Stomach smooth muscle (tissue), 2 donors: Measurements from ENCODE around the gene ERFL.

Experiments
- H3K27ac ChIP-seq: one replicate; pipeline ENCODE4 v1.7.0; 2013; ENCODE audit warnings: mild to moderate bottlenecking, low read length, inconsistent platforms
- H3K27me3 ChIP-seq, 2 donors: one replicate each; pipeline ENCODE4 v1.7.0; 2013; ENCODE audit warnings: low read length in 2 of 2; ENCODE audit not compliant: insufficient read depth in 2 of 2, control insufficient read depth in 1 of 2
- H3K36me3 ChIP-seq, 2 donors: one replicate each; pipeline ENCODE4 v1.7.0; 2013; ENCODE audit warnings: low read length in 2 of 2; ENCODE audit not compliant: control insufficient read depth in 2 of 2, insufficient read depth in 2 of 2
- H3K4me1 ChIP-seq: one replicate; pipeline ENCODE4 v1.7.0; 2013; ENCODE audit warnings: low read length; ENCODE audit not compliant: control insufficient read depth, insufficient read depth
- H3K4me3 ChIP-seq, 2 donors: one replicate each; pipeline ENCODE4 v1.7.0; 2013; ENCODE audit warnings: low read length in 2 of 2
- H3K9ac ChIP-seq, 2 donors: one replicate each; pipeline ENCODE4 v1.7.0; 2013; ENCODE audit warnings: low read length in 2 of 2, mild to moderate bottlenecking in 1 of 2
- H3K9me3 ChIP-seq, 2 donors: one replicate each; pipeline ENCODE4 v1.7.0; 2013; ENCODE audit warnings: low read length in 2 of 2; ENCODE audit not compliant: control insufficient read depth in 2 of 2
- donor health status: healthy.
- donor health status: Pancreatic carcinoma.

The ERFL gene

DNA sequence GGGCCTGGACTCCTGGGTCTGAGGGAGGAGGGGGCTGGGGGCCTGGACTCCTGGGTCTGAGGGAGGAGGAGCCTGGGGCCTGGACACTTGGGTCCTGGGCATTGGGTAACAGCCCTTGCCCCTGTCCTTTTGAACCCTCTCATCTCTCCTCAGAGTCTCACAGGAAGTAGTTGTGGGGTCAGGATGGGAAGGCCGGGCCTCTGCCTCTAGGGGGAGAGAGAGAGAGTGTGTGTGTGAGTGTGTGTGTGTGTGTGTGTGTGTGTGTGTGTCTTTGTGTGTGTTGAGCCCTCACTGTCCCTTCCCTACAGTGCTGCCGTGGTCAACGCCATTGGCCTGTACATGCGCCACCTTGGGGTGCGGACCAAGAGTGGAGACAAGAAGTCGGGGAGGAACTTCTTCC, 34.4 kb downstream of the ERFL start:
- no peaks in the 10 kb centered on the region for H3K27me3 ChIP-seq
- H3K4me1 ChIP-seq: no peaks in the 10 kb centered on the region
- no peak overlapping the region for H3K9ac ChIP-seq
- no peaks in the 10 kb centered on the region for H3K9me3 ChIP-seq
- peaks cover 34 to 39% of the 10 kb centered on the region in 2 donors for H3K36me3 ChIP-seq
- H3K27ac ChIP-seq: no peak overlapping the region
- no peak overlapping the region for H3K4me3 ChIP-seq

- Histone ChIP-seq H3K27me3 (no peaks in the 10 kb centered on the region), H3K9me3 (no peaks in the 10 kb centered on the region), H3K27ac (no peak overlapping the region), H3K9ac (no peak overlapping the region), H3K4me1 (no peaks in the 10 kb centered on the region), H3K4me3 (no peak overlapping the region), H3K36me3 (peaks cover 28 to 32% of the 10 kb centered on the region in 2 donors)
These were observed 35.9 kb downstream of the ERFL start for GRCh38 chr19:41892173-41892902.

GRCh38 chr19:41890936-41891335, 37.3 kb downstream of the ERFL start:
- no peak overlapping the region for H3K9ac ChIP-seq
- no peak overlapping the region for H3K27ac ChIP-seq
- peaks cover 5% of the 10 kb centered on the region for H3K4me1 ChIP-seq
- H3K4me3 ChIP-seq: no peak overlapping the region
- H3K36me3 ChIP-seq: peaks cover 26 to 30% of the 10 kb centered on the region in 2 donors
- H3K27me3 ChIP-seq: no peaks in the 10 kb centered on the region
- no peaks in the 10 kb centered on the region for H3K9me3 ChIP-seq

DNA sequence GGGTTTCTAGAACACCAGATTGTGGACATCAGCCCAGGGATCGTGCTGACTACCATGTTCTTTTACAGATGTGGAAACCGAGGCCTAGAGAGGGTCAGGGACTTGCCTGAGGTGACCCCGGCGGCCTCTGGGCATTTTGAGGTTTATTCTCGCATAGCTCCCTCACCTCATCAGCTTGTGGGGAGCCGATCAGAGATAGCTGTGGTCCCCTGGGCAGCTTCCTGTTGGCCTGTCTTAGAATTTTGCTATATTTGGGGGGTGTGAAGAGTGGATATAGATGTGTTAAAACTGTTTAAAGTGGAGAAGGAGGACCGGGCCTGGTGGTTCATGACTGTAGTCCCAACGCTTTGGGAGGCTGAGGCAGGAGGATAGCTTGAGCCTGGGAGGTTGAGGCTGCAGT, 38.4 kb downstream of the ERFL start:
- H3K36me3 ChIP-seq: peaks cover 15 to 22% of the 10 kb centered on the region in 2 donors
- no peaks in the 10 kb centered on the region for H3K9me3 ChIP-seq
- peaks cover 7% of the 10 kb centered on the region for H3K4me1 ChIP-seq
- no peak overlapping the region for H3K4me3 ChIP-seq
- no peak overlapping the region for H3K9ac ChIP-seq
- H3K27me3 ChIP-seq: no peaks in the 10 kb centered on the region
- no peak overlapping the region for H3K27ac ChIP-seq

DNA sequence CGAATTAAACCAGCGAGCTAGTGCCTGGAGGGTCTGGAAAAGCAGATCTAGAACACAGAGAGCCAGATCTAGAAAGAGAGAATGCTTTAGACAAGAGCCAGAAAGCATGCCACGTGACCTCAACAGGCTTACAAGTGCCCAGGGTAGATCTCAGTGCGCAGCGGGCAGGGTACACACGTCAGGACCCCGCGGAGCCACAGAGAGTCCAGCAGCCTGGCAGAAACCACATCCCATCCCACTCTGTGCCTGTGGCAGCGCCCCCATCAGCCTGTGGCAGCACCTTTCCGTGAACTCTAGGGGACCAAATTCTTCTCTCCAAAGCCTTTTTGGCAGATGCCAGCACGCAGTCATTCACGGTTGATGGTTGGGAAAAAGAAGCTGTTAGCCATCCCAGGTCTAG, 39.3 kb downstream of the ERFL start:
- no peak overlapping the region for H3K27ac ChIP-seq
- H3K9me3 ChIP-seq: no peaks in the 10 kb centered on the region
- H3K36me3 ChIP-seq: peaks cover 10 to 17% of the 10 kb centered on the region in 2 donors
- H3K4me3 ChIP-seq: no peak overlapping the region
- H3K9ac ChIP-seq: no peak overlapping the region
- H3K4me1 ChIP-seq: peaks cover 12% of the 10 kb centered on the region
- H3K27me3 ChIP-seq: no peaks in the 10 kb centered on the region

GRCh38 chr19:41887711-41888382, 40.4 kb downstream of the ERFL start:
- Histone ChIP-seq H3K27ac (no peak overlapping the region), H3K27me3 (no peaks in the 10 kb centered on the region), H3K9ac (no peak overlapping the region), H3K4me1 (peaks cover 17% of the 10 kb centered on the region), H3K9me3 (no peaks in the 10 kb centered on the region), H3K36me3 (peaks cover 9 to 17% of the 10 kb centered on the region in 2 donors), H3K4me3 (no peak overlapping the region)

- Histone ChIP-seq H3K36me3 (peaks cover 2 to 11% of the 10 kb centered on the region in 2 donors), H3K9ac (no peak overlapping the region), H3K9me3 (no peaks in the 10 kb centered on the region), H3K27ac (no peak overlapping the region), H3K4me1 (peaks cover 22% of the 10 kb centered on the region), H3K27me3 (no peaks in the 10 kb centered on the region), H3K4me3 (peak overlapping the region in 1 of 2 donors; percentile 22)
These were observed 41.2 kb downstream of the ERFL start for GRCh38 chr19:41886761-41887710.

DNA sequence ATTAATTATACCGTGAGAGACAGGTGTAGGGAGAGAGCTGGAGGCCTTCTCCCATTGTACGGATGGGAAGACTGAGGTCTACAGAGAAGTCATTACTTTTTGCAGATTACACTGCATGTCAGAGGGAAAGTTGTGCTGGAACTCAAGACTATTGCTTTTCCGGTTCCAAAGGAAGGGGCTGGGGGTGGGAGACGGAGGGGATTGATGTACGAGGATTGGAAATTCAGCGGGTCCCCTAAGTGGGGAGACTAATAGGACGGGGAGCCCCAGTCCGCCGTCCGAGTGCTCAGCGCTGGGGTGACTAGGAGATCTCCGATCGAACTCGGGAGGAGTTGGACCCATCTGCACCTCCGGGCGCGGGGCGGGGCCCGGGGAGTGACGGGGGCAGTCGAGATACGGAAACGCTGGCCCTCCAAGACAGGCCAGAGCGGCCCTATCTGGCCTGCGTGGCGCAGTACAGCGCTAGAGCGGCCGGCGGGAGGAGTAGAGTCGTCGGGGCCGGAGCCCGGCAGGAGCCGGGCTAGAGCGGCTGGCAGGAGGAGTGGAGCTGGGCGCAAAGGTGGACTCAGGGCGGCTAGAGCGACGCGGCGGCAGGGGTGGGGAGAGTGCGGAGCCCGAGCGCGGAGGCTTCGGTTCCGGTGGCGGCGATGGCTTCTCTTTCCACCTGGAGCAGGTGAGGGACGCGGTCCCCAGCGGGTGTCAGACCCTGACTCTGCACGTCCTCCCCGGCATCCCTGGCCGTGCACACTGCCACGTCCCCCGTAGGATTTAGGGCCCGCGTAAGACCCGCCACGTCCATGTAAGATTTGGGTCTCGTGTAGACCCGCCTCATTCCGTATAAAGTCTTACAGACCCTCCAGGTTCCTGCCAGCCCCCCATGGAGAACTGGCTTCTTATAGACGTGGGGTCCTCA, 44.2 kb downstream of the ERFL start:
- H3K4me3 ChIP-seq: peak overlapping the region; percentile 93 to 98
- peak overlapping the region; percentile 80 to 86 for H3K9ac ChIP-seq
- H3K4me1 ChIP-seq: peaks cover 22% of the 10 kb centered on the region
- H3K36me3 ChIP-seq: peaks cover 0 to 2% of the 10 kb centered on the region in 2 donors
- no peaks in the 10 kb centered on the region for H3K27me3 ChIP-seq
- H3K9me3 ChIP-seq: no peaks in the 10 kb centered on the region
- peak overlapping the region; percentile 55 for H3K27ac ChIP-seq

DNA sequence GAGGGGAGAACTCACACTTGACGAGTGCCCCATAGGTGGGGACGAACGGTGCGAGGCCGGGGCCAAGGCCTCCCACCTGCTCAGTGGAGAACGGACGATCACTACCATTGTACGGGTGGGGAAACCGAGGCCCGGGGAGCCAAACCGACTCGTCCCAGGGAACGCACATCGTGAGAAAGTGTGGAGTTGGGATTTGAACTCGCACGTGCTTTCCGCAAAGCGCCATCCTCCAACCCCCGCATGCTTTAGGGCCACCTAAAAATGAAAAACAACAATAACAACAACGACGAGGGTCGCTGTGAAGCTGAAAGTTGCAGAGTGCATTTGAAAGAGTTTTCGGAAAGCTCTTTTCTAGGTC, 44.8 kb downstream of the ERFL start:
- peak overlapping the region; percentile 55 for H3K27ac ChIP-seq
- H3K9me3 ChIP-seq: no peaks in the 10 kb centered on the region
- H3K27me3 ChIP-seq: no peaks in the 10 kb centered on the region
- no peaks in the 10 kb centered on the region for H3K36me3 ChIP-seq
- peak overlapping the region; percentile 78 to 86 for H3K9ac ChIP-seq
- H3K4me3 ChIP-seq: peak overlapping the region; percentile 93 to 98
- peaks cover 22% of the 10 kb centered on the region for H3K4me1 ChIP-seq
